Fibroblast of skin of right quadriceps (primary cell): ENCODE measurements around the gene RADIL.

Experiments used
- DNase-seq: peaks from one replicate; pipeline ENCODE4 v3.0.0-alpha.2; 2013

The RADIL gene

GRCh38 chr7:4882169-4883032 is 1.1 kb downstream of the RADIL start:
- DNase-seq = peak; percentile 64

- no peak for DNase-seq
Observed at GRCh38 chr7:4880218-4880617, 3.3 kb downstream of the RADIL start.

- DNase-seq = no peak
Observed at GRCh38 chr7:4879396-4880081, 4.0 kb downstream of the RADIL start.

- no peak for DNase-seq
Observed at GRCh38 chr7:4878336-4879335, 4.9 kb downstream of the RADIL start.

- DNase-seq = no peak
Observed at GRCh38 chr7:4876586-4876985, 6.9 kb downstream of the RADIL start.

GRCh38 chr7:4875391-4875790 is 8.1 kb downstream of the RADIL start:
- DNase-seq = no peak

GRCh38 chr7:4873071-4873944 is 10.2 kb downstream of the RADIL start:
- DNase-seq = no peak

GRCh38 chr7:4871930-4872675 is 11.4 kb downstream of the RADIL start:
- no peak for DNase-seq

- DNase-seq = no peak
Observed at GRCh38 chr7:4871056-4871680, 12.3 kb downstream of the RADIL start.

GRCh38 chr7:4868493-4868892 is 15.0 kb downstream of the RADIL start:
- no peak for DNase-seq

- no peak for DNase-seq
Observed at GRCh38 chr7:4866528-4867496, 16.7 kb downstream of the RADIL start.

GRCh38 chr7:4862156-4862555 is 21.4 kb downstream of the RADIL start:
- DNase-seq = no peak

- DNase-seq = no peak
Observed at GRCh38 chr7:4861673-4862072, 21.8 kb downstream of the RADIL start, which contains the start of gene PAPOLB. Gene PAPOLB (minus strand): TSS chr7:4862030. CDS start chr7:4861810, 220 bp downstream.

- DNase-seq = no peak
Observed at GRCh38 chr7:4861227-4861626, 22.3 kb downstream of the RADIL start.

- DNase-seq = no peak
Observed at GRCh38 chr7:4857189-4857588, 26.3 kb downstream of the RADIL start.

GRCh38 chr7:4856336-4857057 is 27.0 kb downstream of the RADIL start:
- DNase-seq = no peak

- no peak for DNase-seq
Observed at GRCh38 chr7:4854916-4855315, 28.6 kb downstream of the RADIL start.
